HEK293 (cell line): ENCODE results near the gene PSMD12.
A peak's percentile ranks its signal among the peaks of the same experiment; 100 is the strongest.

Experiments used
- CTCF ChIA-PET: fragments of 350-600 bp; formaldehyde crosslinking; extraction: SDS; loops from one replicate; lab custom pipeline; 2021; ENCODE audit warnings: antibody characterized with exemption; lab: Yijun Ruan, JAX
- POLR2A ChIA-PET: fragments of 300-600 bp; formaldehyde crosslinking; extraction: SDS; loops from one replicate; lab custom pipeline; 2020; ENCODE audit warnings: antibody characterized with exemption, inconsistent platforms; lab: Yijun Ruan, JAX
- H3K27ac ChIP-seq: fragments of 200-500 bp; sonication (Bioruptor generic); 2 replicates; pipeline ENCODE4 v1.5.1; 2014; ENCODE audit warnings: low read depth, low read length, control low read depth, inconsistent platforms; ENCODE audit errors: extremely low read depth
- H3K36me3 ChIP-seq, 2 experiments: fragments of 200-500 bp in 1 of 2; sonication (Bioruptor generic) in 1 of 2; 1 replicate in 1 of 2; 2 replicates in 1 of 2; pipeline ENCODE4 v1.5.1; 2014 to 2017; ENCODE audit warnings: inconsistent platforms in 2 of 2, low read length in 2 of 2; ENCODE audit not compliant: control insufficient read depth in 2 of 2, insufficient read depth in 1 of 2
- H3K4me1 ChIP-seq: fragments of 200-500 bp; sonication (Bioruptor generic); 2 replicates; pipeline ENCODE4 v1.5.1; 2014; ENCODE audit warnings: mild to moderate bottlenecking, low read length, inconsistent platforms; ENCODE audit not compliant: control insufficient read depth, insufficient read depth
- H3K4me3 ChIP-seq: 2 replicates; pipeline ENCODE4 v1.5.1; 2011; ENCODE audit warnings: low read depth, mild to moderate bottlenecking, control low read depth, low read length, moderate library complexity
- H3K9me3 ChIP-seq: fragments of 200-500 bp; sonication (Bioruptor generic); 2 replicates; pipeline ENCODE4 v1.5.1; 2014; ENCODE audit warnings: low read depth, low read length, inconsistent platforms; ENCODE audit not compliant: control insufficient read depth, insufficient read depth
- GLI4 ChIP-seq: fragments of 450-650 bp; formaldehyde crosslinking; IDR thresholded peaks from 2 replicates; pipeline ENCODE4 v1.5.1; 2016; ENCODE audit warnings: missing biosample characterization, missing genetic modification characterization
- HIC1 ChIP-seq: fragments of 450-650 bp; formaldehyde crosslinking; IDR thresholded peaks from 2 replicates; pipeline ENCODE4 v1.5.1; 2016; ENCODE audit warnings: missing biosample characterization, missing genetic modification characterization
- IKZF3 ChIP-seq: fragments of 450-650 bp; IDR thresholded peaks from 2 replicates; pipeline ENCODE4 v1.5.0; 2018; ENCODE audit warnings: missing biosample characterization, mild to moderate bottlenecking, missing genetic modification characterization, moderate library complexity
- KLF8 ChIP-seq: fragments of 450-650 bp; formaldehyde crosslinking; IDR thresholded peaks from 2 replicates; pipeline ENCODE4 v1.5.1; 2016; ENCODE audit warnings: missing biosample characterization, missing genetic modification characterization
- PRDM10 ChIP-seq: fragments of 450-650 bp; formaldehyde crosslinking; IDR thresholded peaks from 2 replicates; pipeline ENCODE4 v1.5.1; 2016; ENCODE audit warnings: missing biosample characterization, missing genetic modification characterization
- SP3 ChIP-seq: fragments of 450-650 bp; formaldehyde crosslinking; IDR thresholded peaks from 2 replicates; pipeline ENCODE4 v1.5.1; 2016; ENCODE audit warnings: missing biosample characterization, missing genetic modification characterization
- SP7 ChIP-seq: fragments of 450-650 bp; formaldehyde crosslinking; IDR thresholded peaks from 2 replicates; pipeline ENCODE4 v1.5.1; 2016; ENCODE audit warnings: missing biosample characterization, missing genetic modification characterization
- TRIM28 ChIP-seq: IDR thresholded peaks from 2 replicates; pipeline ENCODE4 v1.6.1; 2011; ENCODE audit warnings: low read length, control low read depth, borderline replicate concordance
- ZNF169 ChIP-seq: fragments of 450-650 bp; formaldehyde crosslinking; IDR thresholded peaks from 2 replicates; pipeline ENCODE4 v1.5.1; 2016; ENCODE audit warnings: missing biosample characterization, missing genetic modification characterization
- ZNF274 ChIP-seq, 2 experiments: fragments of 200-500 bp in 1 of 2; fragments of 450-650 bp in 1 of 2; sonication (Bioruptor generic) in 1 of 2; formaldehyde crosslinking in 1 of 2; IDR thresholded peaks; 2 replicates each; pipeline versions ENCODE4 v1.5.1 to v1.6.1; 2014 to 2016; ENCODE audit warnings: borderline replicate concordance in 1 of 2, inconsistent platforms in 1 of 2, low read length in 1 of 2, missing biosample characterization in 1 of 2, missing genetic modification characterization in 1 of 2
- ZNF302 ChIP-seq: fragments of 450-650 bp; formaldehyde crosslinking; IDR thresholded peaks from 2 replicates; pipeline ENCODE4 v1.5.1; 2016; ENCODE audit warnings: missing biosample characterization, missing genetic modification characterization, low read depth
- ZNF335 ChIP-seq: fragments of 450-650 bp; formaldehyde crosslinking; conservative IDR thresholded peaks from 2 replicates; pipeline ENCODE4 v1.5.1; 2016; ENCODE audit warnings: missing biosample characterization, missing genetic modification characterization
- ZNF37A ChIP-seq: fragments of 450-650 bp; IDR thresholded peaks from 2 replicates; pipeline ENCODE4 v1.5.1; 2018; ENCODE audit warnings: missing biosample characterization, missing genetic modification characterization
- ZNF398 ChIP-seq: fragments of 450-650 bp; formaldehyde crosslinking; IDR thresholded peaks from 2 replicates; pipeline ENCODE4 v1.5.1; 2017; ENCODE audit warnings: missing biosample characterization, missing genetic modification characterization
- ZNF501 ChIP-seq: fragments of 450-650 bp; formaldehyde crosslinking; IDR thresholded peaks from 2 replicates; pipeline ENCODE4 v1.5.1; 2016; ENCODE audit warnings: missing biosample characterization, missing genetic modification characterization
- ZNF561 ChIP-seq: fragments of 450-650 bp; IDR thresholded peaks from 2 replicates; pipeline ENCODE4 v1.5.1; 2018; ENCODE audit warnings: missing biosample characterization, missing genetic modification characterization, borderline replicate concordance
- ZNF596 ChIP-seq: fragments of 450-650 bp; IDR thresholded peaks from 2 replicates; pipeline ENCODE4 v1.5.0; 2018; ENCODE audit warnings: missing biosample characterization, mild to moderate bottlenecking, missing genetic modification characterization, moderate library complexity
- ZNF600 ChIP-seq: fragments of 450-650 bp; formaldehyde crosslinking; IDR thresholded peaks from 2 replicates; pipeline ENCODE4 v1.5.1; 2016; ENCODE audit warnings: missing biosample characterization, missing genetic modification characterization
- ZNF658 ChIP-seq: fragments of 450-650 bp; formaldehyde crosslinking; IDR thresholded peaks from 2 replicates; pipeline ENCODE4; 2016; ENCODE audit warnings: missing biosample characterization, missing genetic modification characterization
- ZNF660 ChIP-seq: fragments of 450-650 bp; IDR thresholded peaks from 2 replicates; pipeline ENCODE4 v1.5.1; 2018; ENCODE audit warnings: missing biosample characterization, mild to moderate bottlenecking, missing genetic modification characterization
- ZNF777 ChIP-seq: fragments of 450-650 bp; formaldehyde crosslinking; IDR thresholded peaks from 2 replicates; pipeline ENCODE4 v1.5.1; 2017; ENCODE audit warnings: missing biosample characterization, missing genetic modification characterization, borderline replicate concordance
- ZSCAN30 ChIP-seq: fragments of 450-650 bp; IDR thresholded peaks from 2 replicates; pipeline ENCODE4 v1.5.1; 2018; ENCODE audit warnings: missing biosample characterization, mild to moderate bottlenecking, missing genetic modification characterization, moderate library complexity
- TF ChIP-seq, protein P1 (sequence below): fragments of 450-650 bp; formaldehyde crosslinking; IDR thresholded peaks from 2 replicates; pipeline ENCODE4 v1.5.1; 2016; ENCODE audit warnings: missing biosample characterization, missing genetic modification characterization

Gene PSMD12

GRCh38 chr17:67377488-67378453 lies 11.4 kb upstream of the PSMD12 start (continued):
- TF ChIP-seq ZNF335 (tag by site-specific recombination) (peak; percentile 91), ZNF660 (peak; percentile 6; the same call in 1 of the 2 replicates), ZNF274 (IDR thresholded peaks at IDR 0.05; ENCODE audit: low read length) (no peak), ZNF274 (tag by site-specific recombination; IDR thresholded peaks at IDR 0.05; ENCODE audit: borderline replicate concordance) (no peak), ZNF658 (tag by site-specific recombination) (no peak), GLI4 (tag by site-specific recombination) (no peak)
- TF ChIP-seq, protein P1, sequence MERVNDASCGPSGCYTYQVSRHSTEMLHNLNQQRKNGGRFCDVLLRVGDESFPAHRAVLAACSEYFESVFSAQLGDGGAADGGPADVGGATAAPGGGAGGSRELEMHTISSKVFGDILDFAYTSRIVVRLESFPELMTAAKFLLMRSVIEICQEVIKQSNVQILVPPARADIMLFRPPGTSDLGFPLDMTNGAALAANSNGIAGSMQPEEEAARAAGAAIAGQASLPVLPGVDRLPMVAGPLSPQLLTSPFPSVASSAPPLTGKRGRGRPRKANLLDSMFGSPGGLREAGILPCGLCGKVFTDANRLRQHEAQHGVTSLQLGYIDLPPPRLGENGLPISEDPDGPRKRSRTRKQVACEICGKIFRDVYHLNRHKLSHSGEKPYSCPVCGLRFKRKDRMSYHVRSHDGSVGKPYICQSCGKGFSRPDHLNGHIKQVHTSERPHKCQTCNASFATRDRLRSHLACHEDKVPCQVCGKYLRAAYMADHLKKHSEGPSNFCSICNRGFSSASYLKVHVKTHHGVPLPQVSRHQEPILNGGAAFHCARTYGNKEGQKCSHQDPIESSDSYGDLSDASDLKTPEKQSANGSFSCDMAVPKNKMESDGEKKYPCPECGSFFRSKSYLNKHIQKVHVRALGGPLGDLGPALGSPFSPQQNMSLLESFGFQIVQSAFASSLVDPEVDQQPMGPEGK (tag by site-specific recombination): peak; percentile 8
- TF ChIP-seq, all 188 proteins: peak for 21

- CTCF ChIA-PET: interaction anchor here (1.0 to 4.2 kb wide), 10 partner anchors 11 to 342 kb away, joined by 3 to 43 read pairs (median 14); partner anchors contain the start of gene NOL11
- Histone ChIP-seq H3K4me3 (peak within 1 kb of the TSS; percentile 85), H3K27ac (peak within 1 kb of the TSS; percentile 87), H3K9me3 (no peaks in the 10 kb centered on the region), H3K4me1 (peaks cover 5% of the 10 kb centered on the region; the same call in 1 of the 2 replicates), H3K36me3 (no peaks in the 10 kb centered on the region)
- POLR2A ChIA-PET: interaction anchor here (0.6 to 1.3 kb wide), 3 partner anchors 9 to 341 kb away, joined by 3 to 4 read pairs (median 3); partner anchors contain the start of gene NOL11
- TF ChIP-seq ZNF600 (tag by site-specific recombination) (peak; percentile 94), ZSCAN30 (tag by site-specific recombination) (peak; percentile 54; the same call in 1 of the 2 replicates), ZNF398 (tag by site-specific recombination) (peak; percentile 73), ZNF302 (tag by site-specific recombination) (no peak), ZNF561 (peak; percentile 88), SP7 (tag by site-specific recombination) (0 out of 2 replicates have a peak, but pooled peaks have one; percentile 22), ZNF596 (tag by site-specific recombination) (peak; percentile 77), KLF8 (0 out of 2 replicates have a peak, but pooled peaks have one; percentile 22), ZNF37A (tag by site-specific recombination) (no peak), PRDM10 (peak; percentile 7; the same call in 1 of the 2 replicates), SP3 (tag by site-specific recombination) (peak; percentile 54), ZNF777 (tag by site-specific recombination) (0 out of 2 replicates have a peak, but pooled peaks have one; percentile 37), ZNF169 (no peak), TRIM28 (peak; percentile 53; the same call in 1 of the 2 replicates), HIC1 (tag by site-specific recombination) (0 out of 2 replicates have a peak, but pooled peaks have one; percentile 61), IKZF3 (tag by site-specific recombination) (peak; percentile 12; the same call in 1 of the 2 replicates), ZNF501 (tag by site-specific recombination) (0 out of 2 replicates have a peak, but pooled peaks have one; percentile 41)
These were observed 10.5 kb upstream of the PSMD12 start, which contains the start of gene PITPNC1 for GRCh38 chr17:67376737-67377487. PITPNC1 (plus strand) TSS chr17:67377281.
